C4-2B (cell line): ENCODE results near the gene LARGE1.

Experiments
- ZFX ChIP-seq: fragments of 450-650 bp; IDR thresholded peaks from 2 replicates; pipeline ENCODE4 v1.6.1; 2017
- TF ChIP-seq, protein P1 (sequence below): fragments of 450-650 bp; conservative IDR thresholded peaks from 2 replicates; pipeline ENCODE4 v1.5.1; 2017; ENCODE audit warnings: mild to moderate bottlenecking

DNA sequence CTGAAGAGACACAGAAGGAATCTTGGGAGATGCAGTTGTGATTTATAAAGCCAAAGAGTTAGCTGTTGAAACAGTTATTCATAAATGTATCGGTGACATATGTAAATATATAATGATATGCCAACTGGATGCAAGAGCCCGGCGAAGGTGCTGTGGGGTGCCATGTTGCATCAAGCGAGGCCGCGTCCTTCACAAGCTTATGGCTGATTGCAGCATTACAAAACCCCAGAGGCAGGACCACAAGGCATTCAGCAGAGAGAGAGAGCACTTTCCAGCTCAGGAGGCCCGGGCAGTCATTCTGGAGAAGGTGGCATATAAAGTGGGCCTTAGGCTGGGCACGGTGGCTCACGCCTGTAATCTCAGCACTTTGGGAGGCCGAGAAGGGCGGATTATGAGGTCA lies 65.6 kb downstream of the LARGE1 start:
- TF ChIP-seq, protein P1, sequence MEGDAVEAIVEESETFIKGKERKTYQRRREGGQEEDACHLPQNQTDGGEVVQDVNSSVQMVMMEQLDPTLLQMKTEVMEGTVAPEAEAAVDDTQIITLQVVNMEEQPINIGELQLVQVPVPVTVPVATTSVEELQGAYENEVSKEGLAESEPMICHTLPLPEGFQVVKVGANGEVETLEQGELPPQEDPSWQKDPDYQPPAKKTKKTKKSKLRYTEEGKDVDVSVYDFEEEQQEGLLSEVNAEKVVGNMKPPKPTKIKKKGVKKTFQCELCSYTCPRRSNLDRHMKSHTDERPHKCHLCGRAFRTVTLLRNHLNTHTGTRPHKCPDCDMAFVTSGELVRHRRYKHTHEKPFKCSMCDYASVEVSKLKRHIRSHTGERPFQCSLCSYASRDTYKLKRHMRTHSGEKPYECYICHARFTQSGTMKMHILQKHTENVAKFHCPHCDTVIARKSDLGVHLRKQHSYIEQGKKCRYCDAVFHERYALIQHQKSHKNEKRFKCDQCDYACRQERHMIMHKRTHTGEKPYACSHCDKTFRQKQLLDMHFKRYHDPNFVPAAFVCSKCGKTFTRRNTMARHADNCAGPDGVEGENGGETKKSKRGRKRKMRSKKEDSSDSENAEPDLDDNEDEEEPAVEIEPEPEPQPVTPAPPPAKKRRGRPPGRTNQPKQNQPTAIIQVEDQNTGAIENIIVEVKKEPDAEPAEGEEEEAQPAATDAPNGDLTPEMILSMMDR: no peak
- no peak for TF ChIP-seq ZFX
